Panc1 (cell line): Measurements from ENCODE around the gene FCSK. TPM values are rescaled to one million over a fixed set of nuclear protein-coding genes. Genes with fewer than 3 reads are reported as not detected.

Experiments
- ATAC-seq: fragments of 200-7000 bp; cut with Tn5 transposase; 2 replicates; pipeline ENCODE4 v1.9.1; 2020; ENCODE audit warnings: mild to moderate bottlenecking, moderate library complexity
- BruUV-seq: library from RNA; stranded (reverse); fragments of 400-500 nt; replicated peaks from 2 replicates; lab custom pipeline; 2021; lab: Mats Ljungman, UMichigan
- CTCF ChIA-PET: fragments of 300-600 bp; sonication (Branson Sonifier 250); formaldehyde crosslinking; loops from one replicate; lab custom pipeline; 2022; ENCODE audit warnings: antibody characterized with exemption; lab: Charles Lee
- POLR2A ChIA-PET: fragments of 300-600 bp; sonication (Branson Sonifier 250); formaldehyde crosslinking; loops from one replicate; lab custom pipeline; 2022; ENCODE audit warnings: antibody characterized with exemption; lab: Charles Lee
- DNase-seq: peaks from one replicate; pipeline ENCODE4 v3.0.0-alpha.2; 2010; ENCODE audit warnings: low read depth, low spot score
- H3K27ac ChIP-seq: 2 replicates; pipeline ENCODE4 v1.5.1; 2011; ENCODE audit warnings: mild to moderate bottlenecking, low read length, inconsistent platforms
- H3K27me3 ChIP-seq: fragments of 200-500 bp; sonication (Bioruptor generic); 2 replicates; pipeline ENCODE4 v1.6.0; 2014; ENCODE audit warnings: low read length, inconsistent platforms; ENCODE audit not compliant: control insufficient read depth, insufficient read depth
- H3K36me3 ChIP-seq: fragments of 200-500 bp; sonication (Bioruptor generic); 2 replicates; pipeline ENCODE4 v1.5.1; 2014; ENCODE audit warnings: inconsistent platforms, mild to moderate bottlenecking, low read length, moderate library complexity; ENCODE audit not compliant: control insufficient read depth, insufficient read depth
- H3K4me1 ChIP-seq: 2 replicates; pipeline ENCODE4 v1.5.1; 2011; ENCODE audit warnings: inconsistent platforms, mild to moderate bottlenecking, low read length, moderate library complexity; ENCODE audit not compliant: control insufficient read depth, insufficient read depth
- H3K4me3 ChIP-seq, 2 experiments: 2 replicates each; pipeline ENCODE4 v1.5.1; 2011 to 2012; ENCODE audit warnings: low read depth in 2 of 2, low read length in 2 of 2, mild to moderate bottlenecking in 2 of 2, inconsistent platforms in 1 of 2, moderate library complexity in 1 of 2
- H3K9me3 ChIP-seq: fragments of 200-500 bp; sonication (Bioruptor generic); 2 replicates; pipeline ENCODE4 v1.5.1; 2014; ENCODE audit warnings: low read depth, mild to moderate bottlenecking, inconsistent platforms, low read length, moderate library complexity; ENCODE audit not compliant: control insufficient read depth, insufficient read depth
- CTCF ChIP-seq: fragments of 450-650 bp; IDR thresholded peaks from 2 replicates; pipeline ENCODE4 v1.5.1; 2017; ENCODE audit warnings: mild to moderate bottlenecking
- POLR2AphosphoS5 ChIP-seq: IDR thresholded peaks from 2 replicates; pipeline ENCODE4 v1.6.1; 2012; ENCODE audit warnings: mild to moderate bottlenecking, low read depth, low read length, moderate library complexity
- SIN3A ChIP-seq: IDR thresholded peaks from 2 replicates; pipeline ENCODE4 v1.6.1; 2012; ENCODE audit warnings: low read depth, mild to moderate bottlenecking, low read length, moderate library complexity, borderline replicate concordance; ENCODE audit not compliant: insufficient read depth
- TCF7L2 ChIP-seq: IDR thresholded peaks from 2 replicates; pipeline ENCODE4 v1.6.1; 2011; ENCODE audit warnings: mild to moderate bottlenecking, low read depth, low read length, inconsistent platforms
- in situ Hi-C: cut with HindIII; loops from 2 replicates; pipeline ENCODE4 v1.10.0; 2016; ENCODE audit warnings: low sequenced_read_pairs, low pct_unique_long_range_greater_than_20kb
- intact Hi-C: fragments of 100-400 bp; cut with micrococcal nuclease; formaldehyde crosslinking; loops from one replicate; pipeline ENCODE4 v1.10.0; 2022; ENCODE audit not compliant: unreplicated experiment
- total RNA-seq: library from RNA; stranded (reverse); gene quantifications from one replicate; pipeline ENCODE4 v1.2.1, GENCODE V29; 2021; ENCODE audit not compliant: unreplicated experiment
- TF ChIP-seq, protein P1 (sequence below), 2 experiments: IDR thresholded peaks; 2 replicates each; pipeline ENCODE4 v1.6.1; 2011 to 2012; ENCODE audit warnings: low read depth in 2 of 2, control low read depth in 1 of 2, low read length in 1 of 2, mild to moderate bottlenecking in 1 of 2, moderate library complexity in 1 of 2; ENCODE audit not compliant: insufficient read depth in 1 of 2

FCSK gene
- total RNA-seq, 1 experiment from 2014 or later = 16.9 TPM

DNA sequence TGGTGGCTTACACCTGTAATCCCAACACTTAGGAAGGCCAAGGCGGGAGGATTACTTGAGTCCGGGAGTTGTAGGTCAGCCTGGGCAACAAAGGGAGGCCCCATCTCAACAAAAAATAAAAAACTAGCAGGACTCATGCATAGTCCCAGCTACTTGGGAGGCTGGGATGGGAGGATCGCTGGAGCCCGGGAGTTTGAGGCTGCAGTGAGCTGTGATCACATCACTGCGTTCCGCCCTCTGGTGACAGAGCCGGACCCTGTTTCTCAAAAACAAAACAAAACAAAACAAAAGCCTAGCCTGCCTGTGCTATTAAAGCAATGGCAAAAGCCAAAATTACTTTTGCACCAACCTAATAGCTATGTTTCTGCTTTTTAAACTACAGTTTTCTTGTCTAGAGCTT, 1.5 kb downstream of the FCSK start:
- H3K36me3 ChIP-seq = peaks cover 4% of the 10 kb centered on the region; the same call in 1 of the 2 replicates
- no peaks in the 10 kb centered on the region for H3K27me3 ChIP-seq
- DNase-seq (no peak), ATAC-seq (no peak)
- no peaks in the 10 kb centered on the region for H3K9me3 ChIP-seq
- TF ChIP-seq SIN3A (no peak), TCF7L2 (no peak), CTCF (no peak), POLR2AphosphoS5 (no peak)
- TF ChIP-seq, protein P1, sequence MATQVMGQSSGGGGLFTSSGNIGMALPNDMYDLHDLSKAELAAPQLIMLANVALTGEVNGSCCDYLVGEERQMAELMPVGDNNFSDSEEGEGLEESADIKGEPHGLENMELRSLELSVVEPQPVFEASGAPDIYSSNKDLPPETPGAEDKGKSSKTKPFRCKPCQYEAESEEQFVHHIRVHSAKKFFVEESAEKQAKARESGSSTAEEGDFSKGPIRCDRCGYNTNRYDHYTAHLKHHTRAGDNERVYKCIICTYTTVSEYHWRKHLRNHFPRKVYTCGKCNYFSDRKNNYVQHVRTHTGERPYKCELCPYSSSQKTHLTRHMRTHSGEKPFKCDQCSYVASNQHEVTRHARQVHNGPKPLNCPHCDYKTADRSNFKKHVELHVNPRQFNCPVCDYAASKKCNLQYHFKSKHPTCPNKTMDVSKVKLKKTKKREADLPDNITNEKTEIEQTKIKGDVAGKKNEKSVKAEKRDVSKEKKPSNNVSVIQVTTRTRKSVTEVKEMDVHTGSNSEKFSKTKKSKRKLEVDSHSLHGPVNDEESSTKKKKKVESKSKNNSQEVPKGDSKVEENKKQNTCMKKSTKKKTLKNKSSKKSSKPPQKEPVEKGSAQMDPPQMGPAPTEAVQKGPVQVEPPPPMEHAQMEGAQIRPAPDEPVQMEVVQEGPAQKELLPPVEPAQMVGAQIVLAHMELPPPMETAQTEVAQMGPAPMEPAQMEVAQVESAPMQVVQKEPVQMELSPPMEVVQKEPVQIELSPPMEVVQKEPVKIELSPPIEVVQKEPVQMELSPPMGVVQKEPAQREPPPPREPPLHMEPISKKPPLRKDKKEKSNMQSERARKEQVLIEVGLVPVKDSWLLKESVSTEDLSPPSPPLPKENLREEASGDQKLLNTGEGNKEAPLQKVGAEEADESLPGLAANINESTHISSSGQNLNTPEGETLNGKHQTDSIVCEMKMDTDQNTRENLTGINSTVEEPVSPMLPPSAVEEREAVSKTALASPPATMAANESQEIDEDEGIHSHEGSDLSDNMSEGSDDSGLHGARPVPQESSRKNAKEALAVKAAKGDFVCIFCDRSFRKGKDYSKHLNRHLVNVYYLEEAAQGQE (IDR thresholded peaks at IDR 0.05; ENCODE audit: insufficient read depth in 1 of 2, low read depth in 2 of 2, low read length in 1 of 2) = no peak
- H3K4me3 ChIP-seq = no peak overlapping the region
- BruUV-seq = no TSS peak
- intact Hi-C loops = loop anchor here (10.0 kb wide), 1 partner anchor 61 kb away; no protein-coding TSS in a partner anchor
- ChIA-PET CTCF (no interaction called here), POLR2A (no interaction called here)
- peaks cover 9% of the 10 kb centered on the region for H3K4me1 ChIP-seq
- in situ Hi-C loops = no loop called here
- H3K27ac ChIP-seq = no peak overlapping the region

- CTCF ChIA-PET = no interaction called here
- Histone ChIP-seq H3K27me3 (no peaks in the 10 kb centered on the region), H3K4me3 (no peak overlapping the region), H3K9me3 (no peaks in the 10 kb centered on the region), H3K36me3 (peaks cover 4% of the 10 kb centered on the region; the same call in 1 of the 2 replicates), H3K4me1 (peaks cover 10% of the 10 kb centered on the region), H3K27ac (no peak overlapping the region)
- no TSS peak for BruUV-seq
- intact Hi-C loops = loop anchor here (10.0 kb wide), 1 partner anchor 63 kb away; no protein-coding TSS in a partner anchor
- POLR2A ChIA-PET = no interaction called here
- in situ Hi-C loops = no loop called here
- ATAC-seq (no peak), DNase-seq (no peak)
- TF ChIP-seq SIN3A (no peak), POLR2AphosphoS5 (no peak), TCF7L2 (no peak), CTCF (no peak)
These were observed 3.2 kb downstream of the FCSK start for GRCh38 chr16:70457446-70458166.
